ENCODE results near the gene AADAC. TPM values are rescaled to one million over a fixed set of nuclear protein-coding genes. Genes with fewer than 3 reads are reported as not detected.

The AADAC gene
- total RNA-seq, 2 donors from 2014 or later = not detected

DNA sequence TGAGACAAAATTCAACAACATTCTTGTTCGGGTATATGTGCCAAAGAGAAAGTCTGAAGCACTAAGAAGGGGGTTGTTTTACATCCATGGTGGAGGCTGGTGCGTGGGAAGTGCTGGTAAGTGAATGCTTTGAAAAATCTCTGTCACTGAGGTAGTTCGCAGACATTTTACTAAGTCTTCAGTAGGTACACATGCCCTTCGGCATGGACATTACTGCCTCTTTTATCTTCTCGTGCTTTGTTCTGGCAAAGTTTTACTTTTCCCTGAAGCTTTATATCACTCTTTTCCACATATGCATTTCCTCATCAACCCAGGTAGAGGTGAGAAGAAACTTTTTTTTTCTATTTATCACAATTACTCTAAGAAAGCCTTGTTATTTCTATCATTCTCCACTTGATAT lies 3.6 kb downstream of the AADAC start:
- intact Hi-C loops (cut with DNase I) = no loop called here
- 72% methylated on average over 5 of the region's 5 CpGs for WGBS
- TF ChIP-seq POLR2A (IDR thresholded peaks at IDR 0.05) (no peak), POLR2AphosphoS5 (IDR thresholded peaks at IDR 0.05) (no peak), CTCF (IDR thresholded peaks at IDR 0.05) (no peak)
- no peaks in the 10 kb centered on the region for H3K9me3 ChIP-seq
- no peak overlapping the region for H3K4me3 ChIP-seq
- DNase-seq (ENCODE audit: low spot score) = no peak
- H3K4me1 ChIP-seq (replicated peaks) = no peaks in the 10 kb centered on the region
- no peak overlapping the region for H3K27ac ChIP-seq
- no peaks in the 10 kb centered on the region for H3K36me3 ChIP-seq
- H3K27me3 ChIP-seq (replicated peaks; ENCODE audit: insufficient read depth) = no peaks in the 10 kb centered on the region

GRCh38 chr3:151818361-151818760 lies 4.4 kb downstream of the AADAC start:
- H3K27ac ChIP-seq = no peak overlapping the region
- intact Hi-C loops (cut with DNase I) = no loop called here
- H3K27me3 ChIP-seq (replicated peaks; ENCODE audit: insufficient read depth) = no peaks in the 10 kb centered on the region
- no peaks in the 10 kb centered on the region for H3K4me1 ChIP-seq (replicated peaks)
- H3K36me3 ChIP-seq = no peaks in the 10 kb centered on the region
- 77% methylated on average over 4 of the region's 4 CpGs for WGBS
- no peak for DNase-seq (ENCODE audit: low spot score)
- no peak overlapping the region for H3K4me3 ChIP-seq
- TF ChIP-seq POLR2AphosphoS5 (IDR thresholded peaks at IDR 0.05) = no peak
- no peak for TF ChIP-seq CTCF (IDR thresholded peaks at IDR 0.05)
- no peak for TF ChIP-seq POLR2A (IDR thresholded peaks at IDR 0.05)
- H3K9me3 ChIP-seq = no peaks in the 10 kb centered on the region

DNA sequence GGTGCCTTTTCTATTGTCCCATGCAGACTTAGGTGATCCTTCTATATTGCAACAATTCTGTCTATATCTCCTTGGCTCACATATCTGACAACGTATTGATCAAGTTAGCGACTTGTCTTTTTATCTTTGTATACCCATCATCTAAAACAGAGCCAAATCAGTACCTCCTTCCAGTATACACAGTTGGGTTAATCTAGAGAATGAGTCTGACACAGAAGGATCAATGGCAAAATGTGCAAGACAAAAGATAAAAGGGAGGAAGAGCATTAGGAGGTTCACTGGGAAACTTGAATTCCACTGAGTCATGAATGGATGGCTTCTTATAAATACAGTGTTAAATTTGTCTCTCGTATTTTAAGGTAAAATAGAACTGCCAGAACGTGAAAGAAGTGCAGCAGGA lies 6.0 kb downstream of the AADAC start:
- intact Hi-C loops (cut with DNase I) = no loop called here
- Histone ChIP-seq H3K27me3 (replicated peaks; ENCODE audit: insufficient read depth) (no peaks in the 10 kb centered on the region), H3K9me3 (no peaks in the 10 kb centered on the region), H3K4me1 (replicated peaks) (no peaks in the 10 kb centered on the region), H3K36me3 (no peaks in the 10 kb centered on the region), H3K27ac (no peak overlapping the region), H3K4me3 (no peak overlapping the region)
- WGBS = 87% methylated on average over 4 of the region's 4 CpGs
- no peak for DNase-seq (ENCODE audit: low spot score)
- TF ChIP-seq POLR2A (IDR thresholded peaks at IDR 0.05) (no peak), POLR2AphosphoS5 (IDR thresholded peaks at IDR 0.05) (no peak), CTCF (IDR thresholded peaks at IDR 0.05) (no peak)

GRCh38 chr3:151827816-151828215 lies 13.9 kb downstream of the AADAC start:
- no peak overlapping the region for H3K27ac ChIP-seq
- DNase-seq (ENCODE audit: low spot score) = no peak
- intact Hi-C loops (cut with DNase I) = no loop called here
- H3K27me3 ChIP-seq (replicated peaks; ENCODE audit: insufficient read depth) = no peaks in the 10 kb centered on the region
- no peak overlapping the region for H3K4me3 ChIP-seq
- H3K9me3 ChIP-seq = no peaks in the 10 kb centered on the region
- 93% methylated on average over 3 of the region's 3 CpGs for WGBS
- no peak for TF ChIP-seq POLR2AphosphoS5 (IDR thresholded peaks at IDR 0.05)
- TF ChIP-seq POLR2A (IDR thresholded peaks at IDR 0.05) = no peak
- no peak for TF ChIP-seq CTCF (IDR thresholded peaks at IDR 0.05)
- H3K4me1 ChIP-seq (replicated peaks) = no peaks in the 10 kb centered on the region
- H3K36me3 ChIP-seq = no peaks in the 10 kb centered on the region

DNA sequence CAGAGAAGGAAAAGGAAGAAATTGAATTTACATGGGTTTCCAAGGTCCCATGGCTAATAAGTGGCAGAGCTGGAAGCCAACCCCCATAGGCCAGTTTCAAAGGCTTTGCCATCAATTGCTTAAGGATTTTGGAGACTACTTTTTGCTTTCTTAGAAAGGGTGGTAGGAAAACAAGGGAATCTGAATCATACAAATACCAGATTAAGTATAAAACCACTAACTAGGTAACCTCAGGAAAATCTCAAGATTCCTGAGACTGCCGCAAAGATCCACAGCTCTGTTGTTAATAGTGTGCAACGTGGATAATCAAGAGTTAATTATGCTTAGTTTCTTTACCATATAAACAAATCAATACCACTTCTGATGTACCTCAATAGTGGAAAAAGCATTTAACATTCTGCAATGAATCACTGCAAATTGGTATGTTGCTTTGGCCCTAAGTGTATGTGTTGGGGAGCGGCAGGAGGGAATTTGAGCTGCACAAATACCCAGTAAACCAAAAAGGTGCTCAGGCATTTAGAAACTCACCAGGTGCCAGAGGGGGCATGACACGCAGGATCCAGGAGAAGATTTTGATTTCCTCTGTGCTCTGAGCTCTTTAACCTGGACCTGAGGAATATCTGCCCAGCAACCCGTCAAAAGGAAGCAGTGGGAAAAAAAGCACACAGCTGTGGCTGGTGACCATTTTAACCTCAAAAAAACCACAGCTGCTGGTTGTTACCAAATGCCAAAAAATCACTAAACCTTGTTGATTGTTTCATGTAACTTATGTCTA lies 22.0 kb downstream of the AADAC start:
- intact Hi-C loops (cut with DNase I) = loop anchor here (5.0 kb wide), 1 partner anchor 394 kb away; no protein-coding TSS in a partner anchor
- H3K9me3 ChIP-seq = no peaks in the 10 kb centered on the region
- H3K27ac ChIP-seq = no peak overlapping the region
- no peaks in the 10 kb centered on the region for H3K4me1 ChIP-seq (replicated peaks)
- TF ChIP-seq CTCF (IDR thresholded peaks at IDR 0.05) (no peak), POLR2A (IDR thresholded peaks at IDR 0.05) (no peak), POLR2AphosphoS5 (IDR thresholded peaks at IDR 0.05) (no peak)
- WGBS = 72% methylated on average over 5 of the region's 5 CpGs
- H3K27me3 ChIP-seq (replicated peaks; ENCODE audit: insufficient read depth) = no peaks in the 10 kb centered on the region
- H3K36me3 ChIP-seq = no peaks in the 10 kb centered on the region
- no peak overlapping the region for H3K4me3 ChIP-seq
- DNase-seq (ENCODE audit: low spot score) = no peak
